Measurements from ENCODE around the gene FBXW11. TPM values are rescaled to one million over a fixed set of nuclear protein-coding genes. Genes with fewer than 3 reads are reported as not detected.

Gene FBXW11
- total RNA-seq, 3 donors from 2014 or later, result 60.3 to 81.5 (median 64.0) TPM

- Histone ChIP-seq H3K9me3 (no peaks in the 10 kb centered on the region), H3K27me3 (no peaks in the 10 kb centered on the region), H3K4me3 (no peak overlapping the region), H3K27ac (no peak overlapping the region), H3K36me3 (no peaks in the 10 kb centered on the region), H3K4me1 (no peaks in the 10 kb centered on the region)
- intact Hi-C loops (cut with DNase I; ENCODE audit: low total_unique reads), result no loop called here
- no peak for DNase-seq (ENCODE audit: low spot score in 2 of 2)
- TF ChIP-seq POLR2AphosphoS5 (IDR thresholded peaks at IDR 0.05) (no peak), POLR2A (IDR thresholded peaks at IDR 0.05) (no peak), CTCF (IDR thresholded peaks at IDR 0.05) (no peak)
Observed at GRCh38 chr5:171898879-171899278, 107.6 kb downstream of the FBXW11 start.

GRCh38 chr5:171898386-171898785, 108.1 kb downstream of the FBXW11 start:
- DNase-seq (ENCODE audit: low spot score in 2 of 2), result no peak
- Histone ChIP-seq H3K27ac (no peak overlapping the region), H3K27me3 (no peaks in the 10 kb centered on the region), H3K4me3 (no peak overlapping the region), H3K4me1 (no peaks in the 10 kb centered on the region), H3K36me3 (no peaks in the 10 kb centered on the region), H3K9me3 (no peaks in the 10 kb centered on the region)
- TF ChIP-seq CTCF (IDR thresholded peaks at IDR 0.05) (no peak), POLR2AphosphoS5 (IDR thresholded peaks at IDR 0.05) (no peak), POLR2A (IDR thresholded peaks at IDR 0.05) (no peak)
- intact Hi-C loops (cut with DNase I; ENCODE audit: low total_unique reads), result no loop called here

GRCh38 chr5:171897231-171897630, 109.2 kb downstream of the FBXW11 start:
- no peak for DNase-seq (ENCODE audit: low spot score in 2 of 2)
- H3K27me3 ChIP-seq, result no peaks in the 10 kb centered on the region
- H3K4me1 ChIP-seq, result no peaks in the 10 kb centered on the region
- no peak overlapping the region for H3K27ac ChIP-seq
- TF ChIP-seq POLR2AphosphoS5 (IDR thresholded peaks at IDR 0.05), result no peak
- TF ChIP-seq POLR2A (IDR thresholded peaks at IDR 0.05), result no peak
- no peak for TF ChIP-seq CTCF (IDR thresholded peaks at IDR 0.05)
- no peak overlapping the region for H3K4me3 ChIP-seq
- intact Hi-C loops (cut with DNase I; ENCODE audit: low total_unique reads), result no loop called here
- H3K36me3 ChIP-seq, result no peaks in the 10 kb centered on the region
- no peaks in the 10 kb centered on the region for H3K9me3 ChIP-seq

DNA sequence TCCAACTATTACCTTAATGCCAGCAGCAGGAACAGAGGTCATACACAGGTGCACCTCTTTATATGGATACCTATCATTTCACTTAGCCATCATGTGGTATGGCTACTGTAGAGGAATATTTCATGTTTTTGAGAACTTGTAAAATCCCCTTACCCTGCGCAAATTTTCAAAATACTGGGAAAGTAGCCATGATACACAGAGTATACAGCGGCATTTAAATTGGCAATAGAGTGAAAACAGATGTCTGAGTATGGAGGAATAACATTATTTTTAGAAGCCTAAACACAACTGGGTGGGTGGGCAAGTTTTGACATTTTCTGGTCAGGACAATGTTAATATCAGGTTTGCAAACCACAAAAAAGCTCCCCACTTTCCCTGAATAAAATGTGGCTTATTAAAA, 111.4 kb downstream of the FBXW11 start:
- no peaks in the 10 kb centered on the region for H3K9me3 ChIP-seq
- no peak for DNase-seq (ENCODE audit: low spot score in 2 of 2)
- H3K4me1 ChIP-seq, result no peaks in the 10 kb centered on the region
- H3K4me3 ChIP-seq, result no peak overlapping the region
- no peak overlapping the region for H3K27ac ChIP-seq
- H3K36me3 ChIP-seq, result no peaks in the 10 kb centered on the region
- no peak for TF ChIP-seq CTCF (IDR thresholded peaks at IDR 0.05)
- TF ChIP-seq POLR2AphosphoS5 (IDR thresholded peaks at IDR 0.05), result no peak
- no peak for TF ChIP-seq POLR2A (IDR thresholded peaks at IDR 0.05)
- no peaks in the 10 kb centered on the region for H3K27me3 ChIP-seq
- intact Hi-C loops (cut with DNase I; ENCODE audit: low total_unique reads), result no loop called here

GRCh38 chr5:171893290-171893886, 113.0 kb downstream of the FBXW11 start:
- no peak overlapping the region for H3K27ac ChIP-seq
- intact Hi-C loops (cut with DNase I; ENCODE audit: low total_unique reads), result no loop called here
- no peak for TF ChIP-seq CTCF (IDR thresholded peaks at IDR 0.05)
- TF ChIP-seq POLR2AphosphoS5 (IDR thresholded peaks at IDR 0.05), result no peak
- no peak for TF ChIP-seq POLR2A (IDR thresholded peaks at IDR 0.05)
- DNase-seq (ENCODE audit: low spot score in 2 of 2), result no peak
- H3K9me3 ChIP-seq, result no peaks in the 10 kb centered on the region
- no peaks in the 10 kb centered on the region for H3K27me3 ChIP-seq
- no peaks in the 10 kb centered on the region for H3K36me3 ChIP-seq
- H3K4me3 ChIP-seq, result no peak overlapping the region
- no peaks in the 10 kb centered on the region for H3K4me1 ChIP-seq
